WTC11 (cell line): ENCODE results near the gene ATG4C. TPM values are rescaled to one million over a fixed set of nuclear protein-coding genes. Genes with fewer than 3 reads are reported as not detected.

ENCODE experiments used
- ATAC-seq: fragments of 200-7000 bp; cut with Tn5 transposase; 2 replicates; pipeline ENCODE4 v1.10.0; 2021; ENCODE audit warnings: mild to moderate bottlenecking, moderate library complexity
- CTCF ChIA-PET: fragments of 300-600 bp; sonication (Branson Sonifier 250); formaldehyde crosslinking; loops from one replicate; lab custom pipeline; 2021; ENCODE audit warnings: antibody characterized with exemption; lab: Charles Lee
- POLR2A ChIA-PET: fragments of 350-600 bp; sonication (Branson Sonifier 250); formaldehyde crosslinking; loops from one replicate; lab custom pipeline; 2021; ENCODE audit warnings: antibody characterized with exemption; lab: Charles Lee
- DNase-seq: peaks from one replicate; pipeline ENCODE4 v3.0.0; 2021; ENCODE audit warnings: low spot score
- H3K27ac Mint-ChIP-seq: 2 replicates; pipeline ENCODE4 v1.8.0; 2021; ENCODE audit warnings: mixed read lengths
- H3K27me3 Mint-ChIP-seq: 2 replicates; pipeline ENCODE4 v1.8.0; 2021; ENCODE audit warnings: low read depth, mild to moderate bottlenecking, moderate library complexity, mixed read lengths
- H3K36me3 Mint-ChIP-seq: 2 replicates; pipeline ENCODE4 v1.8.0; 2021; ENCODE audit warnings: mixed read lengths
- H3K4me1 Mint-ChIP-seq: 2 replicates; pipeline ENCODE4 v1.8.0; 2022; ENCODE audit warnings: mixed read lengths
- H3K4me3 Mint-ChIP-seq: 2 replicates; pipeline ENCODE4 v1.8.0; 2021; ENCODE audit warnings: mild to moderate bottlenecking, moderate library complexity, mixed read lengths
- H3K9me3 Mint-ChIP-seq: 2 replicates; pipeline ENCODE4 v1.8.0; 2021; ENCODE audit warnings: mixed read lengths
- JAZF1 ChIP-seq: fragments of 250-450 bp; sonication (Bioruptor Pico); IDR thresholded peaks from 2 replicates; pipeline ENCODE4 v1.9.0; 2021; ENCODE audit warnings: moderate library complexity, mild to moderate bottlenecking, inconsistent platforms
- JUN ChIP-seq: sonication (generic); formaldehyde crosslinking; IDR thresholded peaks from 2 replicates; pipeline ENCODE4 v1.8.0; 2023; ENCODE audit warnings: mild to moderate bottlenecking, missing genetic modification reagents
- KAT7 ChIP-seq: sonication (generic); formaldehyde crosslinking; IDR thresholded peaks from 2 replicates; pipeline ENCODE4 v1.8.1; 2023; ENCODE audit warnings: missing genetic modification reagents, mild to moderate bottlenecking, borderline replicate concordance
- MXD4 ChIP-seq: fragments of 250-450 bp; sonication (Bioruptor Pico); IDR thresholded peaks from 2 replicates; pipeline ENCODE4 v1.8.0; 2021; ENCODE audit warnings: mild to moderate bottlenecking, moderate library complexity, borderline replicate concordance
- NFATC4 ChIP-seq: fragments of 250-450 bp; sonication (Bioruptor Pico); IDR thresholded peaks from 2 replicates; pipeline ENCODE4 v1.9.0; 2021; ENCODE audit warnings: mild to moderate bottlenecking
- NFE2L1 ChIP-seq: sonication (generic); formaldehyde crosslinking; IDR thresholded peaks from 2 replicates; pipeline ENCODE4 v1.8.1; 2023; ENCODE audit warnings: missing genetic modification reagents
- NR2C2 ChIP-seq: sonication (generic); formaldehyde crosslinking; IDR thresholded peaks from 2 replicates; pipeline ENCODE4 v1.8.0; 2022; ENCODE audit warnings: mild to moderate bottlenecking, missing genetic modification reagents
- OVOL2 ChIP-seq: fragments of 250-450 bp; sonication (Bioruptor Pico); IDR thresholded peaks from 2 replicates; pipeline ENCODE4 v1.9.0; 2021; ENCODE audit warnings: mild to moderate bottlenecking, borderline replicate concordance
- RORB ChIP-seq: fragments of 250-450 bp; sonication (Bioruptor Pico); IDR thresholded peaks from 2 replicates; pipeline ENCODE4 v1.9.0; 2021; ENCODE audit warnings: mild to moderate bottlenecking
- SMAD4 ChIP-seq: sonication (generic); formaldehyde crosslinking; IDR thresholded peaks from 2 replicates; pipeline ENCODE4 v1.8.0; 2022; ENCODE audit warnings: mild to moderate bottlenecking, missing genetic modification reagents
- TEAD1 ChIP-seq: sonication (generic); formaldehyde crosslinking; IDR thresholded peaks from 2 replicates; pipeline ENCODE4 v1.8.0; 2022; ENCODE audit warnings: mild to moderate bottlenecking, missing genetic modification reagents
- TP53 ChIP-seq: sonication (generic); formaldehyde crosslinking; IDR thresholded peaks from 2 replicates; pipeline ENCODE4 v1.8.1; 2023; ENCODE audit warnings: mild to moderate bottlenecking, missing genetic modification reagents
- ZNF219 ChIP-seq: sonication (generic); formaldehyde crosslinking; IDR thresholded peaks from 2 replicates; pipeline ENCODE4 v1.8.0; 2023; ENCODE audit warnings: missing genetic modification reagents, mild to moderate bottlenecking, borderline replicate concordance
- ZNF232 ChIP-seq: sonication (generic); formaldehyde crosslinking; IDR thresholded peaks from 2 replicates; pipeline ENCODE4 v1.8.0; 2022; ENCODE audit warnings: mild to moderate bottlenecking, missing genetic modification reagents
- total RNA-seq: library from RNA; stranded (reverse); gene quantifications from 3 replicates; pipeline ENCODE4 v1.2.3, GENCODE V29; 2021
- TF ChIP-seq, protein P1 (sequence below): fragments of 250-450 bp; sonication (Bioruptor Pico); IDR thresholded peaks from 2 replicates; pipeline ENCODE4 v1.9.0; 2021; ENCODE audit warnings: mild to moderate bottlenecking
- TF ChIP-seq, protein P2 (sequence below): fragments of 250-450 bp; sonication (Bioruptor Pico); IDR thresholded peaks from 2 replicates; pipeline ENCODE4 v1.9.0; 2021; ENCODE audit warnings: mild to moderate bottlenecking, borderline replicate concordance
- TF ChIP-seq, protein P3 (sequence below): fragments of 250-450 bp; sonication (Bioruptor Pico); IDR thresholded peaks from 2 replicates; pipeline ENCODE4 v1.9.0; 2021; ENCODE audit warnings: moderate library complexity, mild to moderate bottlenecking, inconsistent platforms, borderline replicate concordance
- TF ChIP-seq, protein P4 (sequence below): sonication (generic); formaldehyde crosslinking; IDR thresholded peaks from 2 replicates; pipeline ENCODE4 v1.8.0; 2023; ENCODE audit warnings: missing genetic modification reagents, mild to moderate bottlenecking, borderline replicate concordance
- TF ChIP-seq, protein P5 (sequence below): fragments of 250-450 bp; sonication (Bioruptor Pico); IDR thresholded peaks from 2 replicates; pipeline ENCODE4 v2.1.2; 2022; ENCODE audit warnings: mild to moderate bottlenecking, moderate library complexity

Gene ATG4C
- total RNA-seq, 1 experiment from 2014 or later: 16.6 TPM

DNA sequence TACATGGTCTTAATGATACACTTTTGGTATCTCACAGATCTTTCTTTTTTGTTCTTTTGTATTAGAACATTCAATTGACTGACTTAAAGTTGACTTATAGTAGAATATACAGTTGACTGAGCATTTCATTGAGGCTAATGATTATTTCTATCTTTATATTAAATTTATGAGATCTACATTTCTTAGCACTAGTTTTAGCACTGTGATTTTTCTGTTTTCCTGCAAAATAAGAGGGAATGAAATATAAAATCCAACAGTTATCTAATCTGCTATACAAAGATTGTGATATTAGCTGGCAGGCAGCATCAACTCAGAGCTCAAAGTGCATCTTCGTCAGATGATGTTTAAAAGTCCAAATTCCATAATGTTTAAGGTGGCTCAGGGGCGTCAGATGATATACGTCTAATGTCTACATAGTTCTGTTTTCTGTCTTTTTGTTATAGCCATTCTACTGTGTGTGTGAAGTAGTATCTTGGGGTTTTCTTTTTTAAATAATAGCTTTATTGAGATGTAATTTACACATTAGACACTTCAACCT is 85.4 kb downstream of the ATG4C start (continued):
- TF ChIP-seq, protein P1, sequence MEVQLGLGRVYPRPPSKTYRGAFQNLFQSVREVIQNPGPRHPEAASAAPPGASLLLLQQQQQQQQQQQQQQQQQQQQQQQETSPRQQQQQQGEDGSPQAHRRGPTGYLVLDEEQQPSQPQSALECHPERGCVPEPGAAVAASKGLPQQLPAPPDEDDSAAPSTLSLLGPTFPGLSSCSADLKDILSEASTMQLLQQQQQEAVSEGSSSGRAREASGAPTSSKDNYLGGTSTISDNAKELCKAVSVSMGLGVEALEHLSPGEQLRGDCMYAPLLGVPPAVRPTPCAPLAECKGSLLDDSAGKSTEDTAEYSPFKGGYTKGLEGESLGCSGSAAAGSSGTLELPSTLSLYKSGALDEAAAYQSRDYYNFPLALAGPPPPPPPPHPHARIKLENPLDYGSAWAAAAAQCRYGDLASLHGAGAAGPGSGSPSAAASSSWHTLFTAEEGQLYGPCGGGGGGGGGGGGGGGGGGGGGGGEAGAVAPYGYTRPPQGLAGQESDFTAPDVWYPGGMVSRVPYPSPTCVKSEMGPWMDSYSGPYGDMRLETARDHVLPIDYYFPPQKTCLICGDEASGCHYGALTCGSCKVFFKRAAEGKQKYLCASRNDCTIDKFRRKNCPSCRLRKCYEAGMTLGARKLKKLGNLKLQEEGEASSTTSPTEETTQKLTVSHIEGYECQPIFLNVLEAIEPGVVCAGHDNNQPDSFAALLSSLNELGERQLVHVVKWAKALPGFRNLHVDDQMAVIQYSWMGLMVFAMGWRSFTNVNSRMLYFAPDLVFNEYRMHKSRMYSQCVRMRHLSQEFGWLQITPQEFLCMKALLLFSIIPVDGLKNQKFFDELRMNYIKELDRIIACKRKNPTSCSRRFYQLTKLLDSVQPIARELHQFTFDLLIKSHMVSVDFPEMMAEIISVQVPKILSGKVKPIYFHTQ (CRISPR knock-in tag): no peak

DNA sequence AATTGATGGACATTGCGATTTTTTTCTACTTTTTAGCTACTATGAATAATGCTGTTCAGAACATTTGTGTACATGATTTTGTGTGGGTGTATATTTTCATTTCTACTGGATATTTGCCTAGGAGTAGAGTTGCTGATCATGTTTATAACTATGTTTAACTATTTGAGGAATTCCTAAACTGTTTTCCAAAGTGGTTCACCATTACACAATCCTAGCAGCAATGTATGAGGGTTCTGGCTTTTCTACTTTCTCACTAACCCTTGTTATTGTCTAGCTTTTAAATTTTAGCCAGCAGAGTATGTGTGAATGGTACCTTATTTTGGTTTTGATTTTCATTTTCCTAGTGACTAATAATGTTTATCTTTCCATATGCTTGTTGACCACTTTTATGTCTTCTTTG is 86.2 kb downstream of the ATG4C start:
- ATAC-seq: no peak
- POLR2A ChIA-PET: no interaction called here
- no peaks in the 10 kb centered on the region for H3K27me3 Mint-ChIP-seq

More for the DNA sequence above, 86.2 kb downstream of the ATG4C start:
- Mint-ChIP-seq H3K36me3 (no peaks in the 10 kb centered on the region), H3K27ac (no peak overlapping the region), H3K4me3 (no peak overlapping the region), H3K4me1 (no peaks in the 10 kb centered on the region)
- DNase-seq: no peak
- CTCF ChIA-PET: interaction anchor here (1.3 kb wide), 1 partner anchor 36 kb away, joined by 4 read pairs; no protein-coding TSS in a partner anchor
- TF ChIP-seq, protein P2, sequence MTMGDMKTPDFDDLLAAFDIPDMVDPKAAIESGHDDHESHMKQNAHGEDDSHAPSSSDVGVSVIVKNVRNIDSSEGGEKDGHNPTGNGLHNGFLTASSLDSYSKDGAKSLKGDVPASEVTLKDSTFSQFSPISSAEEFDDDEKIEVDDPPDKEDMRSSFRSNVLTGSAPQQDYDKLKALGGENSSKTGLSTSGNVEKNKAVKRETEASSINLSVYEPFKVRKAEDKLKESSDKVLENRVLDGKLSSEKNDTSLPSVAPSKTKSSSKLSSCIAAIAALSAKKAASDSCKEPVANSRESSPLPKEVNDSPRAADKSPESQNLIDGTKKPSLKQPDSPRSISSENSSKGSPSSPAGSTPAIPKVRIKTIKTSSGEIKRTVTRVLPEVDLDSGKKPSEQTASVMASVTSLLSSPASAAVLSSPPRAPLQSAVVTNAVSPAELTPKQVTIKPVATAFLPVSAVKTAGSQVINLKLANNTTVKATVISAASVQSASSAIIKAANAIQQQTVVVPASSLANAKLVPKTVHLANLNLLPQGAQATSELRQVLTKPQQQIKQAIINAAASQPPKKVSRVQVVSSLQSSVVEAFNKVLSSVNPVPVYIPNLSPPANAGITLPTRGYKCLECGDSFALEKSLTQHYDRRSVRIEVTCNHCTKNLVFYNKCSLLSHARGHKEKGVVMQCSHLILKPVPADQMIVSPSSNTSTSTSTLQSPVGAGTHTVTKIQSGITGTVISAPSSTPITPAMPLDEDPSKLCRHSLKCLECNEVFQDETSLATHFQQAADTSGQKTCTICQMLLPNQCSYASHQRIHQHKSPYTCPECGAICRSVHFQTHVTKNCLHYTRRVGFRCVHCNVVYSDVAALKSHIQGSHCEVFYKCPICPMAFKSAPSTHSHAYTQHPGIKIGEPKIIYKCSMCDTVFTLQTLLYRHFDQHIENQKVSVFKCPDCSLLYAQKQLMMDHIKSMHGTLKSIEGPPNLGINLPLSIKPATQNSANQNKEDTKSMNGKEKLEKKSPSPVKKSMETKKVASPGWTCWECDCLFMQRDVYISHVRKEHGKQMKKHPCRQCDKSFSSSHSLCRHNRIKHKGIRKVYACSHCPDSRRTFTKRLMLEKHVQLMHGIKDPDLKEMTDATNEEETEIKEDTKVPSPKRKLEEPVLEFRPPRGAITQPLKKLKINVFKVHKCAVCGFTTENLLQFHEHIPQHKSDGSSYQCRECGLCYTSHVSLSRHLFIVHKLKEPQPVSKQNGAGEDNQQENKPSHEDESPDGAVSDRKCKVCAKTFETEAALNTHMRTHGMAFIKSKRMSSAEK (CRISPR knock-in tag): no peak
- TF ChIP-seq MXD4 (CRISPR knock-in tag): no peak
- TF ChIP-seq TP53: no peak
- no peak for TF ChIP-seq RORB (CRISPR knock-in tag)
- TF ChIP-seq, protein P3, sequence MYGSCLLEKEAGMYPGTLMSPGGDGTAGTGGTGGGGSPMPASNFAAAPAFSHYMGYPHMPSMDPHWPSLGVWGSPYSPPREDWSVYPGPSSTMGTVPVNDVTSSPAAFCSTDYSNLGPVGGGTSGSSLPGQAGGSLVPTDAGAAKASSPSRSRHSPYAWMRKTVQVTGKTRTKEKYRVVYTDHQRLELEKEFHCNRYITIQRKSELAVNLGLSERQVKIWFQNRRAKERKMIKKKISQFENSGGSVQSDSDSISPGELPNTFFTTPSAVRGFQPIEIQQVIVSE (CRISPR knock-in tag): no peak
- no peak for TF ChIP-seq NR2C2 (CRISPR knock-in tag)
- TF ChIP-seq JAZF1 (CRISPR knock-in tag): no peak
- no peak for TF ChIP-seq SMAD4
- TF ChIP-seq TEAD1: no peak
- no peak for TF ChIP-seq ZNF219 (CRISPR knock-in tag)
- TF ChIP-seq, protein P4, sequence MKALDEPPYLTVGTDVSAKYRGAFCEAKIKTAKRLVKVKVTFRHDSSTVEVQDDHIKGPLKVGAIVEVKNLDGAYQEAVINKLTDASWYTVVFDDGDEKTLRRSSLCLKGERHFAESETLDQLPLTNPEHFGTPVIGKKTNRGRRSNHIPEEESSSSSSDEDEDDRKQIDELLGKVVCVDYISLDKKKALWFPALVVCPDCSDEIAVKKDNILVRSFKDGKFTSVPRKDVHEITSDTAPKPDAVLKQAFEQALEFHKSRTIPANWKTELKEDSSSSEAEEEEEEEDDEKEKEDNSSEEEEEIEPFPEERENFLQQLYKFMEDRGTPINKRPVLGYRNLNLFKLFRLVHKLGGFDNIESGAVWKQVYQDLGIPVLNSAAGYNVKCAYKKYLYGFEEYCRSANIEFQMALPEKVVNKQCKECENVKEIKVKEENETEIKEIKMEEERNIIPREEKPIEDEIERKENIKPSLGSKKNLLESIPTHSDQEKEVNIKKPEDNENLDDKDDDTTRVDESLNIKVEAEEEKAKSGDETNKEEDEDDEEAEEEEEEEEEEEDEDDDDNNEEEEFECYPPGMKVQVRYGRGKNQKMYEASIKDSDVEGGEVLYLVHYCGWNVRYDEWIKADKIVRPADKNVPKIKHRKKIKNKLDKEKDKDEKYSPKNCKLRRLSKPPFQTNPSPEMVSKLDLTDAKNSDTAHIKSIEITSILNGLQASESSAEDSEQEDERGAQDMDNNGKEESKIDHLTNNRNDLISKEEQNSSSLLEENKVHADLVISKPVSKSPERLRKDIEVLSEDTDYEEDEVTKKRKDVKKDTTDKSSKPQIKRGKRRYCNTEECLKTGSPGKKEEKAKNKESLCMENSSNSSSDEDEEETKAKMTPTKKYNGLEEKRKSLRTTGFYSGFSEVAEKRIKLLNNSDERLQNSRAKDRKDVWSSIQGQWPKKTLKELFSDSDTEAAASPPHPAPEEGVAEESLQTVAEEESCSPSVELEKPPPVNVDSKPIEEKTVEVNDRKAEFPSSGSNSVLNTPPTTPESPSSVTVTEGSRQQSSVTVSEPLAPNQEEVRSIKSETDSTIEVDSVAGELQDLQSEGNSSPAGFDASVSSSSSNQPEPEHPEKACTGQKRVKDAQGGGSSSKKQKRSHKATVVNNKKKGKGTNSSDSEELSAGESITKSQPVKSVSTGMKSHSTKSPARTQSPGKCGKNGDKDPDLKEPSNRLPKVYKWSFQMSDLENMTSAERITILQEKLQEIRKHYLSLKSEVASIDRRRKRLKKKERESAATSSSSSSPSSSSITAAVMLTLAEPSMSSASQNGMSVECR (CRISPR knock-in tag): no peak
- TF ChIP-seq NFE2L1 (CRISPR knock-in tag): no peak
- no peak for TF ChIP-seq OVOL2 (CRISPR knock-in tag)
- TF ChIP-seq JUN (CRISPR knock-in tag): no peak
- TF ChIP-seq, protein P5, sequence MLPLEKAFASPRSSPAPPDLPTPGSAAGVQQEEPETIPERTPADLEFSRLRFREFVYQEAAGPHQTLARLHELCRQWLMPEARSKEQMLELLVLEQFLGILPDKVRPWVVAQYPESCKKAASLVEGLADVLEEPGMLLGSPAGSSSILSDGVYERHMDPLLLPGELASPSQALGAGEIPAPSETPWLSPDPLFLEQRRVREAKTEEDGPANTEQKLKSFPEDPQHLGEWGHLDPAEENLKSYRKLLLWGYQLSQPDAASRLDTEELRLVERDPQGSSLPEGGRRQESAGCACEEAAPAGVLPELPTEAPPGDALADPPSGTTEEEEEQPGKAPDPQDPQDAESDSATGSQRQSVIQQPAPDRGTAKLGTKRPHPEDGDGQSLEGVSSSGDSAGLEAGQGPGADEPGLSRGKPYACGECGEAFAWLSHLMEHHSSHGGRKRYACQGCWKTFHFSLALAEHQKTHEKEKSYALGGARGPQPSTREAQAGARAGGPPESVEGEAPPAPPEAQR (CRISPR knock-in tag): no peak
- TF ChIP-seq KAT7: no peak
- no peak for TF ChIP-seq NFATC4 (CRISPR knock-in tag)
- no peak for TF ChIP-seq ZNF232 (CRISPR knock-in tag)
- TF ChIP-seq, all 79 proteins: peak for 0
- no peaks in the 10 kb centered on the region for H3K9me3 Mint-ChIP-seq
